Stimulated activated CD4-positive, alpha-beta T cell treated with anti-CD3 and anti-CD28 coated beads, Interleukin-2, amount 100 ng/mL, for 4 hours (primary cell): ENCODE measurements around the gene INO80.

Experiments used
- DNase-seq: peaks from one replicate; pipeline ENCODE4 v3.0.0-alpha.2; 2020; ENCODE audit warnings: low read depth

INO80 gene

DNA sequence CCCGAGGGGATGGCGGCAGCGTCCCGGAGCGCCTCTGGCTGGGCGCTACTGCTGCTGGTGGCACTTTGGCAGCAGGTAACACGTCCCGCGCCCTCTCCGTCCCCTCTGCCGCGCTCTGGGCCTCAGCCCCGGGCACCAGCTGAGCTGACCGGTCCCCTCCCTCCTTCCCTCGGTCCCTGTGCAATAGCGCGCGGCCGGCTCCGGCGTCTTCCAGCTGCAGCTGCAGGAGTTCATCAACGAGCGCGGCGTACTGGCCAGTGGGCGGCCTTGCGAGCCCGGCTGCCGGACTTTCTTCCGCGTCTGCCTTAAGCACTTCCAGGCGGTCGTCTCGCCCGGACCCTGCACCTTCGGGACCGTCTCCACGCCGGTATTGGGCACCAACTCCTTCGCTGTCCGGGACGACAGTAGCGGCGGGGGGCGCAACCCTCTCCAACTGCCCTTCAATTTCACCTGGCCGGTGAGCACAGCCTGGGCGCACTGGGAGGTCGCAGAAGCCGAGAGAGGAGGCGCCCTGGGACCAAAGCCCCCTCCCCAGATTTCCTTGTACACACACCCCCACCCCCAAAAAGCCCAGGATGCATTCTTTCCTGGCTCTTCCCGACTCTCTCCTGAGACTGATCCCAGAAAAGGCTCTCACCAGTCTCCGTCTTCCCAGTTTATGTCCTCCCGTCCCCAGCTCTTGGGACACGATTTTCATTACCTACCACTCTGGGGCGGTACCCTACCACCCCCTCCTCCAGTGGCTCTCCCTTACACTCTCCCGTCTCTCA is 186.2 kb downstream of the INO80 start:
- no peak for DNase-seq
